NAMALWA (cell line): ENCODE results near the gene NBAS.
"Not testable (repeated sequence)": the region's sequence is repeated elsewhere in the genome, so short reads cannot be mapped to it uniquely, and the experiment has no call there.

ENCODE experiments used
- DNase-seq: peaks from one replicate; pipeline ENCODE4 v3.0.0-alpha.2; 2015; ENCODE audit warnings: low spot score

The NBAS gene

GRCh38 chr2:15460112-15460620 is 101.0 kb downstream of the NBAS start:
- DNase-seq: no peak

DNA sequence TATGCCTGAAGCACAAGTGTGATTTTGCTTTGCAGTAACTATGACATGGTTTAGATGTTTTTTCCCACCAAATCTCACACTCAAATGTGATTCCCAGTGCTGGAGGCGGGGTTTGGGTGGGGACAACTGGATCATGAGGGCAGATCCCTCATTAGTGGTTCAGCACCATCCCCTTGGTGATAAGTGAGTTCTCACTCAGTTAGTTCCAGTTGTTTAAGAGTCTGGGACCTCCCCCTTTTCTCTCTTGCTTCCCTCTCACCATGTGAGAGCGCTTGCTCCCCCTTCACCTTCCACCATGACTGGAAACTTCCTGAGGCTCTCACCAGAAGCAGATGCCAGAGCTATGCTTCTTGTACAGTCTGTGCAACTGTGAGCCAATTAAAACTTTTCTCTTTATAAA is 102.9 kb downstream of the NBAS start:
- DNase-seq: no peak

DNA sequence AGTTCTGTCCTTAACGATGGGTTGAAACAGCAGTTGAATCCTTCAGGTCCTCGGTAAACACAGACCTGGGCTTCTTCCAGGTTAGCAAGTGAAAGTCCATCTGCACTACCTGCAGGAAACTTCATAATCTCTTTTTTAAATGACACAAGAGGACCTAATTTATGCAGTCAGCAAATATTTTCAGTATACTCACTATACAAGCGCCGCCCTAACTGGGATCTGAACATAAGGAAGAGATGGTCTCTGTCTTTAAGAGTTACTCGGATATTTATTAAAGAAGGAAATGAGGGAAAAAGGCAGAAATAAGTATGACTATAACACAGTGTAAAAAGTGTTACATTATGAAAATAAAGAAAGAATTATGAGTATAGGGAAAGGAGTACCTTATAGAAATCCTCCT is 103.3 kb downstream of the NBAS start:
- DNase-seq: no peak

- DNase-seq: no peak
Measured at GRCh38 chr2:15456352-15456751, 104.8 kb downstream of the NBAS start.

DNA sequence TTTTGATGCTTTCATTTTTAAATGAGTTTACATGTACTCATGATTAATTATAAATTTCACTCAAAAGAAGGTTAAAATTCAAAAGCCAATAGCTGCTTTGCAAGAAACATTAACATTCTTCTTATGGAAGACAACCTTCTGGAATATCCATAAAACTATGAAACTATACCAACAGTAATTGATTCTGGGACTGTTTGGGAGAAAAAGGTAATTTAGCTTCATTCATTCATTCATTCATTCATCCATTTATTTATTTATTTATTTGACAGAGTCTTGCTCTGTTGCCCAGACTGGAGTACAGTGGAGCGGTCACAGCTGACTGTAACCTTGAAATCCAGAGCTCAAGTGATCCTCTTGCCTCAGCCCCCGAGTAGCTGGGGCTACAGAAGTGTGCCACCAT is 110.3 kb downstream of the NBAS start:
- no peak for DNase-seq

GRCh38 chr2:15449556-15450236 is 111.4 kb downstream of the NBAS start:
- no peak for DNase-seq

DNA sequence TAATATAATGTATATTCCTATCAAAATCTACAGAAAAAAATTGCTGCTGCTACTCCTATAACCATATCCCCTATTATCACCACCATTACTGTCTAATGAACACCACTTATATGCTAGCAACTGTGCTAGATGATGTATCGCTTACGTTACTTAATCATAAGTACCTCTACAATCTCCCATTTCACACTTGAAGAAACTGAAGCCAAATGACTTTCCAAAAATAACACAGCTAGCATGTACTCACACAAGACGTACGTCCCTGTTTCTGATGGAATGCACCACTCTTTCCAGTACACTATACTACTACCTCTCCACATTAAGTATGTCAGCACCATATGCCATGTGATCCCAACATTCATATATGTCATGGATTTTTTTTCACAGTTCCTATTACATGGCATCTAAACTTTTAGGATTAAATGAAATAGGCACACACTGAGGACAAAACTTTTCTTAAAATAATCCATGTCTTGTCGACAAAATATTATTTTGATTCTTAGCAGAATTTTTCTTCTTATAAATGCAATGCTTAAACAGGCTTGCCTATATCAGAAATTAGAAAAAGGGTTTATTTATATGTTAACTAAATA is 112.8 kb downstream of the NBAS start:
- no peak for DNase-seq

DNA sequence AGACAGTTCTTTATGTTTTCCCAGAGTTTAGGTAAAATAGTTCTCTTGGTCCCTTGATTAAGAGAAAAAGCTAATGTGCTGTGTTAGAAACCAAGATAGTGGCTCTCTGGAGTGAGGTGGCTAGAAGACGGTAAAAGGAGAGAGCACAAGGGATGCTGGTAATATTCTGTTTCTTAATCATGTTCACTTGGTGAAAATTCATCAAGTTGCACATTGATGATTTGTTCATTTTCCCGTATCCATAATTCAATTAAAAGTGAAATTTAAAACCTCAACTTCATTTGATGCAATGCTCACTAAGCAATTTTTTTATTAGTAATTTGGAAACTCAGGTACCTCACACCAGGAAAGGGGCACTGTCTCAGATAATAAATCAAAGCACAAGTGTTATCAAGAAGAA is 113.8 kb downstream of the NBAS start:
- no peak for DNase-seq

- no peak for DNase-seq
Measured at GRCh38 chr2:15446961-15447360, 114.2 kb downstream of the NBAS start.

DNA sequence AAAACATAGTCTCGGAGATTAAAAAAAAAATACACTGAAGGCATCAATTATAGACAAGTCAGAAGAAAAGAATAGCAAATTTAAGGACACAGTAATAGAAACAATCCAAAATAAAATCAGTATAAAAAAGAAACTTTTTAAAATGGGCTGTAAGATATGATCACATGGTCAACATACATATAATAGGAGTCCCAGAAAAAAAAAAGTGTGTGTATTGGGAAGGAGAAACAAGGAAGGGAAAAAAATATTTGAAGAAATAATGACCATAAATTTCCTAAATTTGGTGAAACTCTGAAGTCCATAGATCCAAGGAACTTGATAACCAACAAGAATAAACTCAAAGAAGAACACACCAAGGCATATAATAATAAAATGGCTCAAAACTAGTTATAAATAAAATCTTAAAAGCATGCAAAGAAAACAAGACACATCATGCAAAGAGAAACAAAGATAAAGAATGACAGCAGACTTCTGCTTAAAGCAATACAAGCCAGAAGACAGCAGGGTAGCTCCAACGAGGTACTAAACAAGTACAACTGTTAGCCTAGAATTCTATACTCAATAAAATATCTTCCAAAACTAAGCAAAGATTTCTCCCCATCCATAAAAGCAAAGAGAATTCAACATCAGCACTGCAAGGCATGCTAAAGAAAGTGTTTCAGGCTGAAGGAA is 115.1 kb downstream of the NBAS start:
- DNase-seq: no peak

DNA sequence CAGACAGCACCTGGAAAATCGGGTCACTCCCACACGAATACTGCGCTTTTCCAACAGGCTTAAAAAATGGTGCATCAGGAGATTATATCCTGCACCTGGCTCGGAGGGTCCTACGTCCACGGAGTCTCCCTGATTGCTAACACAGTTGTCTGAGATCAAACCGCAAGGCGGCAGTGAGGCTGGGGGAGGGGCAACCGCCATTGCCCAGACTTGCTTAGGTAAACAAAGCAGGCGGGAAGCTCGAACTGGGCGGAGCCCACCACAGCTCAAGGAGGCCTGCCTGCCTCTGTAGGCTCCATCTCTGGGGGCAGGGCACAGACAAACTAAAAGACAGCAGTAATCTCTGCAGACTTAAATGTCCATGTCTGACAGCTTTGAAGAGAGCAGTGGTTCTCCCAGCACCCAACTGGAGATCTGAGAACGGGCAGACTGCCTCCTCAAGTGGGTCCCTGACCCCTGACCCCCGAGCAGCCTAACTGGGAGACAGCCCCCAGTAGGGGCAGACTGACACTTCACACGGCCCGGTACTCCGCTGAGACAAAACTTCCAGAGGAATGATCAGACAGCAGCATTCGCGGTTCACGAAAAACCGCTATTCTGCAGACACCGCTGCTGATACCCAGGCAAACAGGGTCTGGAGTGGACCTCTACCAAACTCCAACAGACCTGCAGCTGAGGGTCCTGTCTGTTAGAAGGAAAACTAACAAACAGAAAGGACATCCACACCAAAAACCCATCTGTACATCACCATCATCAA is 121.2 kb downstream of the NBAS start:
- DNase-seq: not testable (repeated sequence)

GRCh38 chr2:15439366-15439765 is 121.8 kb downstream of the NBAS start:
- DNase-seq: not testable (repeated sequence)

GRCh38 chr2:15436195-15436594 is 124.9 kb downstream of the NBAS start:
- DNase-seq: no peak

DNA sequence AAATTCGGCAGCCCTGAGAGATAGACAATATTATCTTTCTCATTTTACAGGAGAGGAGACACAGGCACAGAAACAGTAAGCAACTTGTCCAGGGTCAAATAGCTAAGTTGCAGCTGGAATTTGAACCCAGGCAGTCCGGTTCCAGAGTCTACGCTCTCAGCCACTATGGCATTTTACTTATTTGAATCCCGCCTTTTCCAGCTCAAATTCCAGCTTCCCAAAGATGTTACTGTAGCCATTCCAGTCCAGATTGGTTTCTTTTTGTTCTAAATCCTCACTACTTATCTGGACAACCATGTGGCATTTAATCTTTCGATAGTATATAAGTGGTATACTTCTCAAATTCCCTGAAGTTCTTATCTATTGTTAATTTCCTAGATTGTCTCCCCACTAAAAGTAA is 125.7 kb downstream of the NBAS start:
- DNase-seq: no peak

GRCh38 chr2:15432642-15433256 is 128.4 kb downstream of the NBAS start:
- no peak for DNase-seq

- DNase-seq: no peak
Measured at GRCh38 chr2:15429032-15429431, 132.1 kb downstream of the NBAS start.

- no peak for DNase-seq
Measured at GRCh38 chr2:15427987-15428386, 133.1 kb downstream of the NBAS start.

DNA sequence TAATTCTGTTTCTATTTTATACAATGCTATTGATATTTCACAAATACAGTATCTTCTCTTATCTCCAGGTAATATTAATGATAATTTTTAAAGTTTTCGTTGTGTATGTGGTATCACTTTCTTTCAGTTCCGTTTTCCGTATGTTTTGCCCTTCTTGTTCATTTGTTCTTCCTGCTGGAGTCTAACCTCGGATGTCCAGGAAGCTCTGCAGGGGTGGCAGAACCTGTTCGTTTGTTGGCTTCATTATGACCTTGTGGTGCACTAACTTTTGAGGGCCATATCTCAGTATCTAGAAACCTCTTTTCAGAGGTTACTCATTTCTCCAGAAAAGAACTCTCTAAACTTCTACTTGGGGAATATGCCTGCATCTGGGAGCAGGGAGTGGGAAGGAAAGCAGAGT is 134.5 kb downstream of the NBAS start:
- DNase-seq: no peak

DNA sequence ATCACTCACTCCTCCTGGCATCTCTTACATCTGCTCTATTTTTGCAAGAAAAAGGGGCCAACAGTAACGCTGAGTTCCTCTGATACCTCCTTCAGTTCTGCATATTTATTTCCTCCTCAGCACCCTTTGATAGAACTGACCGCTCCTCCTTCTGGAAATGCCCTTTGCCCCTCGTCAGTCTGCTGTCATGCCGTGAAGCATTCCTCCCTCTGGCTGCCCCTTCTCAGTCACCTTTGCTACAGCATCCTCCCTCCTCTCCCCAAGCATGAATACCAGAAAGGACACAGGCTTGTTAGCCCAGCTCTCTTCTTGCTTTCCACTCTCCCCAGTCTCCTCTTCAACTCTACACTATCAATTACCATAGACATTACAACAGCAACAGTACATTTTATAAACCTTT is 135.4 kb downstream of the NBAS start:
- DNase-seq: no peak

DNA sequence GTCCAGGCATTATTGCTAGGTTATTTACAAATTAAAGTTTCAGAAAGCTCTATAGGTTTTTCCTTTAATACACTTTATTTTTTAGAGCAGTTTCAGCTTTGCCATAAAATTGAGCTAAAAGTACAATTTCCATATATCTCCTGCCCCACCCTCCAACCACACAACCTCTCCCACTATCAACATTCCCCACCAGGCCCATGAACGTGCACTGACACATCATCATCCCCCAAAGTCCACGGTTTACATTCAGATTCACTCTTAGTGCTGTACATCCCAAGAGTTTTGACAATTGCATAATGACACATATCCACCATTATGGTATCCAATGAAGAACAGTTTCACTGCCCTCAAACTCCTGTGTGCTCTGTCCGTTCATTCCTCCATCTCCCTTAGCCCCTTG is 139.4 kb downstream of the NBAS start:
- no peak for DNase-seq

GRCh38 chr2:15415748-15416147 is 145.4 kb downstream of the NBAS start:
- no peak for DNase-seq

DNA sequence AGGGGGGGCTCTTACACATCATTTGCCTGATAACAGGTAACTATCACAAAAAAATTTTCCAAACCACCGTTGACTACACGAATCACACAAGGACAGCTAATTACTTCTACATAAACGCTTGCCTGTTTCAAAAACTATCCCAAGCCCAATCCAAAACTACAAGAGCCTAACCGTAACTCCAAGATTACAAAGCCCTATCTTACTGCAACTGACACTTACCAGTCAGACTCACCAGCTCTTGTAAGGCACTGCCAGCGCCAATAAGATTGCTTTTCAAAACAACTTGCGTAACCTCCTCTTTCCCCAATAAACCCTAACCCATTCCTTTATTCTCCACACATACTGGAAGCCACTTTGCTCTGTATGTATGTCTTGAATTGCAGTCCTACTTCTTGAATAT is 148.4 kb downstream of the NBAS start:
- DNase-seq: no peak
